ENCODE results near the gene TPSD1.
"Not testable (repeated sequence)": the region's sequence is repeated elsewhere in the genome, so short reads cannot be mapped to it uniquely, and the experiment has no call there.

Gene TPSD1

DNA sequence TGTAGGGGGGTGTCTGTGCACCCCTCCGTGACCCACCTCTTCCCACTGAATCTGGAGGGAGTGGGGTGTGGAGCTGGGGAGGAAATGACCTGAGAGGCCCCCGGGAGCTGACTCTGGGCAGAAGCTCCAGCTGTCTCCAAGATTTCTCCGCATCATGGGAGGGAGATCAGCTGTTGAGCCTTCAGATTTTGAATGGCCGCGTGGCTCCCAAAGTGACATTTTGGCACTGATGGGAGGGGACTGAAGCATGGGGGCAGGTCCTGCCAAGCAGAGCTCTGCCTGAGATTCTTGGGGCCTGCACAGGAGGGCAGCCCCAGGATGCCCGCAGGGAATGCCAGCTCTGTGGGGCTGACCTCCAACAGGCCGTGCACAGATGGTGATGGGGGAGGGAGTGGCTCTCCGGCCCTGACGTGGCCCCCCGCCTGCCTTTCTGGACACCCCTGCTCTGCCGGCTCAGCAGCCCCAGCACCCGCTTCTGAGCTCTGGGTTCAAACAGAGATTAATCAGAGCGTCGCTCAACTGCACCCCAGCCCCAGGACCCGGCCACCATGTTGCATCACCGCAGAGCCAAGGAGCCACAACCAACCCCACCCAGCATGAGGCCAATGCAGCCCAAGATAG lies 28.2 kb downstream of the TPSD1 start:
- no peak for DNase-seq

DNA sequence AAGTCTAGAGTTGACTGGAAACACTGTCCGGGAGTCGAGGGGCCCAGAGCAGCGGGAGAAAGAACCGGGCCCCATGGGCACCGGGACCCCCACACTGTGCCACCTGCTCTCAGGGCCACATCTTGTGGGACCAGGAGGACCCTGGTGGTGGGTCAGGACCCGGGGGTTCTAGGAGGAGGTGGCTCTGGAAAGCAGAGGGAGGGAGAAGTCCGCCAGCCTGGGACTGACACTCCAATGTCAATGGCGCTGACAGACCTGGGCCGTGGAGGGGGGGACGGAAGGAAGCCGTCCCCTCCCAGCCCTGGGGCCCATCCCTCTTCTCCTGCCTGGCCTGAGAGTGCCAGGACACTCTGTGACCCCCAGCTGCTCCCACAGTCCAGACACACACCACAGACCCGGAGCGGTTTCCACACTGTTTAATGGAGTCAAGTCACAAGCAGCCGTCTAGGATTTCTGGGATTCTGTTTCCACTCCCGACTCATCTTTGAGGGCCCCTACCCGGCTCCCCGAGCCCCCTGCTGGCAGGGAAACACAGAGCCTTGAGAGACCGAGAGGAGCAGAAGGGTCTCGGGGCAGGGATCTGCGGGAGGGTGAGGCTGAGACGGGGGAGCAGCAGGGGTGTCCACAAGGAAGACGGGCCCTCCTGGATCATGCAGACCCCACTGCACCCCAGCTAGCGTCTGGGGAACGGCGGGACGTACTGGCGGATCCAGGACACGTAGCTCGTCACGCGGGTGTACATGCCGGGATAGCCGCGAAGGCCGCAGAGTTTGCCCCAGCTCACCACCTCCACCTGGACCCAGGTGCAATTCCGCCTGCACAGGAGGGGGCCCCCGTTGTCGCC lies 30.0 kb downstream of the TPSD1 start:
- no peak for DNase-seq

DNA sequence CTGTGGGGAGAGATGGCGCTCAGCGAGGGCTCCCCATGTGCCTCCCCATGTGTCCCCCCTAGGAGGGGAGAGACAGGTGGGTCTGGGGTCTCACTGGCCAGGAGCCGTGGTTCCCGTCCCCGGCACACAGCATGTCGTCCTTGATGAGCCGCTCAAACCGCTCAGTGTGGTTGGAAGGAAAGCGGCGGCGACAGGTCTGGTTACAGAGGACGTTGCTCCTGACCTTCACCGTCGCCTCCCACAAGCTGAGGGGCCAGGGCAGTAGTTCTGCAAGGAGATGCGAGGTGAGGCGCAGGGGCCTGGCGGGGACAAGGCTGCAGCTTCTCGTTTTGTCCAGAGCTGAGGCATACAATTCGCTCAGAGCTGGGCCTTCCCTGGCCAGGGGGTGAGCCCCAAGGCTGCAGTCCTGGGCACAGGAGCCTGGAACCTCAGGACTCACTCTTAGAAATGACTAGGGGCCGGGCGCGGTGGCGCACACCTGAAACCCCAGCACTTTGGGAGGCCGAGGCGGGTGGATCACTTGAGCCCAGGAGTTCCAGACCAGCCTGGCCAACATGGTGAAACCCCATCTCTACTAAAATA lies 30.7 kb downstream of the TPSD1 start:
- DNase-seq, result no peak

DNA sequence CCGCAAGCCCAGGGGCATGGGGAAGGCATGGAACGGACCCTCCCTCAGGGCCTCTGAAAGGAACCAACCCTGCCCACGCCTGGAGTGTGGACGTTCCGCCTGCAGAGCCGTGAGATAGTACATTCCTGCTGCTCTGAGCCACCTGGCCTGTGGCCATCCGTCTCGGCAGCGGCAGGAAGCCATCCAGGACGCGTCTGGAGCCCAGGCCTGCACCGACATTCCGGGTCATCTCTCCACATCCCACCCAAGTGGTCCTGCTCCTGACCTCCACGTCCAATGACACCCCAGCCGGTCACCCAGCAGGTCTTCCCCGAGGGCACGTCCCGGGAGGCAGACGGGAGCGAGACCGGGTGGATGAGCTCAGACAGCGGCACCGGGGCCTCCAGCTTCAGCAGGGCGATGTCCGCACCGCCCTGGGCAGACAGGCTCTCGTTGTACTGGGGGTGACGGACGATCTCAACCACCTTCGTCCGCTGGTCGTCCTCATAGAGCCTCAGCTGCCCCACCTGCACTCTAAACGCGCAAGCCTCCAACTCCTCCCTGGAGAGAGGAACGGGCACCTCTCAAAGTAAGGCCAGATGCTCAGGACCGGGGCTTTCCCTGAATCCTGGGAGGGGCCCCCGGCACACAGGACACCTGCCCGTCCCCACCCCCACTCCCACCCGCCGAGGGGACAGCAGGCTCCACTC lies 32.3 kb downstream of the TPSD1 start:
- no peak for DNase-seq

DNA sequence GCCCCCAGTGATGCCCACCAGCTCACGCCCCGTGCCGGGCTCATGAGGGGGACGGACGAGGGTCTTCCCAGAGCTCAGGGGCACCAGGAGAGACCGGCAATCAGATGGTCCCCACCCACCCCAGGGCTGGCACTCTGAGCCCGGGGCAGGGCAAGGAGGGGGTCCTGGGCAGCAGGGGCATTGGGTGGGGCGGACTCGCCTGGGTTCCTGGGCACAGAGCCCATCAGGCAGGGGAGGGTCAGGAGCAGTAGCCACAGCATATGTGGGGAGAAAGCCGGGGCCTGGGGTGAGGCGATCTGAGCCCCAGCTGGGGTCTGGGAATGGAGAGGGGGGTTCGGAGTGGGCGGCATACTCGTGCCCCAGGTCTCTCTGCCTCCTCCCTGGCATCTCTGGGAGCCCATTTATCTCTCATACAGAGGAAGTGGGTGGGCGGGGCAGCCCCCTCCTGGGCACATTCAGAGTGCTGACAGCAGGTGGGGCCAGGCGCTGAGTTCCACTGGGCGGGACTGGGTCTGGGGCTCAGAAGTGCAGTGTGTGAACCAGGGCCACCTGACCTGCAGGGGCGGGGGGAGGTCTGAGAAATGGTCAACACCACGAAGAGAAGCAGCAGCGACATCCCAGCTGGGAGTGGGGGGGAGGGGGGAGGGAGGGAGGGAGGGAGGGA lies 33.1 kb downstream of the TPSD1 start:
- DNase-seq, result no peak

DNA sequence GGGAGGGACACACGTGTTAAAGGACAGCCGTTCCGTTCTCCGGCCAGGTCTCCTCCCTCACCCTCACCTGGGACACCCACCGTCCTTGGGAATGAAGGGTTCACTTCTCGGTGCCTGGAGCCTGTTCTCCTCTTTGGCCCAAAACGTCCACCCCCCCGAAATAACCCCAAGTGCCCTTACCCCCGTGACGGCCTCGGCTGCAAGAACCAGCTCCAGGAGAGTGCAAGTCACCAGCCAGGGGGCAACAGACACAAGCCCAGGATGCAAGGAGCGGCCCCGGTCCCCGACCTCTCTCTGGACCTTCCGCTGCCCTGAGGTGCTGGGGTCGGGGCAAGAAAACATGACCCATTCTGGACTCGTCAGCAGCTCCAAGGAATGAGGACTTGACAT lies 33.6 kb downstream of the TPSD1 start:
- DNase-seq, result no peak

DNA sequence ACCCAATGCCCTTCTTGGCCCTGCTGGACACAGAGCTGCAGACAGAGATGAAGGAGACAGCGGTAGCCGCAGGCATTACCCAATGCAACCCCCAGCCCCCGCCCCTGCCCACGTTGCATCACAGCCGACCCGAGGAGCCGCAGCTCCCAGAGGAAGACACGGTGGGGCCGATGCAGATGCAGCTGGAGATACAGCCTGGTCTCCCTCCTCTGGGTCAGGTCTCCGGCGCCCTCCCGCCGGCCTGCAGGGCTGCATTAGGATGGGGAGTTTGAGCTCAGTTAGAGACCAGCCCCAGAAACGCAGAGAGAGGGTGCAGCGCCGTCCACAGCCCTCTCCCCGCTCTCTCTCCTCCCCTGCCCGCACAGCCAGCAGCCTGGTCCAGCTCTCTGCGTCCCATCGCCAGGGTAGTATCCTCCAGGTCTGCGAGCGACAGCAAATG lies 34.2 kb downstream of the TPSD1 start:
- DNase-seq, result no peak

DNA sequence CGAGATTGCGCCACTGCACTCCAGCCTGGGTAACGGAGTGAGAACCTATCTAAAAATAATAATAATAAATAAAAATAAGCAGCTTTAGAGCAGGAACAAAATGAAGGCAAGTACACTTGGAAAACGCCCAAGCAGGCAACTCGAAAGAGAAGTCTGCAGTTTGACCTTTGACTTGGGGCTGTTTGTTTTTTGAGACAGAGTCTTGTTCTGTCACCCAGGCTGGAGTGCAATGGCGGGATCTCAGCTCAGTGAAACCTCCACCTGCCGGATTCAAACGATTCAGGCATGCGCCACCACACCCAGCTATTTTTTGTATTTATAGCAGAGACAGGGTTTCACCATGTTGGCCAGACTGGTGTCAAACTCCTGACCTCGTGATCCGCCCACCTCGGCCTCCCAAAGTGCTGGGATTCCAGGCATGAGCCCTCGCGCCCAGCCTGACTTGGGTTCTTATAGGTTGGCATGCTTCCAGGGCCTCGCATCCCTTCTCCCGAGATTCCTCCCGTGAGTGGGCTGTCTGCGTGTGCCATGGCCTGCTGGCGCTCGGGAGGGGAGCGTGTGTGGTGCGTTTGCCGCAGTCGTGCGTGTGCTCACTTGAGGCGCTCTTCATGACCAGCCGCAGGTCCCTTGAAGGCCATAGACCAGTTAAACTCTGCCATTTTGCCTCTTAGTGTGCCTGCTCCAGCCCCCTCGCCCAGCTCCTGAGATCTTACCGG lies 35.1 kb downstream of the TPSD1 start:
- no peak for DNase-seq

DNA sequence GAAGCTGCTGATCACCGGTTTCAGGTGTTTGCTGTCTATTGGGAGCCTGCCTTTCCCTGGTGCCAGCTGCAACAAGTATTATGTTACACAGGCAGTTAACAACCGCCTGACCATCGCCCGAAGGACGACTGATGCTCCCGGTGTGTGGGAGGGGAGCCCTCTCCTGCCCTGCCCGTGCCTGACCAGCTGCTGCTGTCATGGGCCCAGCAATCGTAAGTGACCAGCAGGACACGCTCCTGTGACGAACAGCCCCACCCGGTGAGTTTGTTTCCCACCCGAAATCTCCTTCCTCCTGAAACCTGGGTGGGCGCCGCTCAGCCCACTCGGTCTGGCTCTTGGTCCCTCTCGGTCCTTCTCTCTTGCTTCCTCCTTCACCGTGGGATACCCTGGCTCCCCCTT lies 35.7 kb downstream of the TPSD1 start:
- DNase-seq, result no peak

DNA sequence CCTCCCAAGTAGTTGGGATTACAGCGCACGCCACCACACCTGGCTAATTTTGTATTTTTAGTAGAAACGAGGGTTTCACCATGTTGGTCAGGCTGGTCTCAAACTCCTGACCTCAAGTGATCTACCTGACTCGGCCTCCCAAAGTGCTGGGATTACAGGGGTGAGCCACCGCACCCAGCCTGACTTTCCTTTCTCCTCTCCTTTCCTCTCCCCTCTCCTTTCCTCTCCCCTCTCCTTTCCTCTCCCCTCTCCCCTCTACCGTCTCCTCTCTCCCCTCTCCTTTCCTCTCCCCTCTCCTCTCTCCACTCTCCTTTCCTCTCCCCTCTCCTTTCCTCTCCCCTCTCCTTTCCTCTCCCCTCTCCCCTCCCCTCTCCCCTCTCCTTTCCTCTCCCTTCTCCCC lies 36.3 kb downstream of the TPSD1 start:
- not testable (repeated sequence) for DNase-seq

DNA sequence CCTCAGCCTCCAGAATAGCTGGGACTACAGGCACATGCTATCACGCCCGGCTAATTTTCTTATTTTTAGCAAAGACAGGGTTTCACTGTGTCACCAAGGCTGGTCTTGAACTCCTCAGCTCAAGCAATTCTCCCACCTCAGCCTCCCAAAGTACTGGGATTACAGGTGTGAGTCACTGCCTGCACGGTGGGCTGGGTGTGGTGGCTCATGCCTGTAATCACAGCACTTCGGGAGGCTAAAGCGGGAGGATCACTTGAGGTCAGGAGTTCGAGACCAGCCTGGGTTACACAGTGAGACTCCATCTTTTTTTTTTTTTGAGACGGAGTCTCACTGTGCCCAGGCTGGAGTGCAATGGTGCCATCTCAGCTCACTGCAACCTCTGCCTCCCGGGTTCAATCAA lies 36.9 kb downstream of the TPSD1 start:
- DNase-seq, result not testable (repeated sequence)

DNA sequence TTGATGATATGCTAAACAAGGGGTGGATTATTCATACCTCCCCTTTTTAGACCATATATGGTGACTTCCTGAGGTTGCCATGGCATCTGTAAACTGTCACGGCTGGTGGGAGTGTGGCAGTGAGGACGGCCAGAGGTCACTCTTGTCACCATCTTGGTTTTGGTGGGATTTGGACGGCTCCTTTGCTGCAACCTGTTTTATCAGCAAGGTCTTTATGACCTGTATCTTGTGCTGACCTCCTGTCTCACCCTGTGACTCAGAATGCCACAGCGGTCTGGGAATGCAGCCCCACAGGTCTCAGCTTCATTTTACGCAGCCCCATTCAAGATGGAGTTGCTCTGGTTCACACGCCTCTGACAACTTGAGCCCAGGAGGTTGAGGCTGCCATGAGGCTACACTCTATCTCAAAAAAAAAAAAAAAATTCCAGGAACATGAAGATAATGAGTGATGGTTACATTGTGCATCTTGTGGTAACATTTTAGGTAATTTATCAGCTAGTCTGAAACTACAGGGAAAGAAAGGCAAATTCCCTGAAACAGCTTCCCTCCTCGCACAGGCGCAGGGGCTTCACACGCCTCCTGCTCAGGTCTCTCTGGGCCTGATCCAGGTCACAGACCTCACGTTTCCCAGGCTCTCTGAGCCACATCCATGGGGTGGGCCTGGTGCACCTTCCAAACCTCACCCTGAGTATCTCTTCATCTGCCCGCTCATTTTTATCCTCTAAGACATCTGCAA lies 38.2 kb downstream of the TPSD1 start:
- DNase-seq, result no peak

DNA sequence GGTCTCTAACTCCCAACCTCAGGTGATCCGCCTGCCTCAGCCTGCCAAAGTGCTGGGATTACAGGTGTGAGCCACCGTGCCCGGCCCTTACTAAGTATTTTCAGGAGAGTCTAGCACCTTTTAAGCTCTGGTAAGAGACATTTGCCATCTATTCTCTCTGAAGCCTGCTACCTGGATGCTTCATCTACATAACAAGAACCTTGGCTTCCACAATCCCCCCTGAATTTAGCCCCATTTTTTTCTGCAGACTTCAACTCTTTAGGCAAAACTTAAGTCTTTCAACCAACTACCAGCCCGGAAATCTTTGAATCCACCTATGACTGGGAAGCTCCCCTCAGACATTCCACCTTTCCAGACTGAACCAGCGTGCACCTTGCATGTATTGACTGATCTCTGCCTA lies 39.6 kb downstream of the TPSD1 start:
- DNase-seq, result no peak

DNA sequence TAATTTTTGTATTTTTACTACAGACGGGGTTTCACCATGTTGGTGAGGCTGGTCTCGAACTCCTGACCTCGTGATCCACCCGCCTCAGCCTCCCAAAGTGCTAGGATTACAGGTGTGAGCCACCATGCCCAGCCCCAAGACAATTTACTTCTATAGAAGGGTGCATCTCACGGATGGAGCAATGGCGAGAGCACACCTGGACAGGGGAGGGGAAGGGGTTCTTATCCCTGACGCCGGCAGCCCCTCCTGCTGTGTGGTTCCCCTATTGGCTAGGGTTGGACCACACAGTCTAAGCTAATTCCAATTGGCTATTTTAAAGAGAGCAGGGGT lies 40.8 kb downstream of the TPSD1 start:
- not testable (repeated sequence) for DNase-seq

DNA sequence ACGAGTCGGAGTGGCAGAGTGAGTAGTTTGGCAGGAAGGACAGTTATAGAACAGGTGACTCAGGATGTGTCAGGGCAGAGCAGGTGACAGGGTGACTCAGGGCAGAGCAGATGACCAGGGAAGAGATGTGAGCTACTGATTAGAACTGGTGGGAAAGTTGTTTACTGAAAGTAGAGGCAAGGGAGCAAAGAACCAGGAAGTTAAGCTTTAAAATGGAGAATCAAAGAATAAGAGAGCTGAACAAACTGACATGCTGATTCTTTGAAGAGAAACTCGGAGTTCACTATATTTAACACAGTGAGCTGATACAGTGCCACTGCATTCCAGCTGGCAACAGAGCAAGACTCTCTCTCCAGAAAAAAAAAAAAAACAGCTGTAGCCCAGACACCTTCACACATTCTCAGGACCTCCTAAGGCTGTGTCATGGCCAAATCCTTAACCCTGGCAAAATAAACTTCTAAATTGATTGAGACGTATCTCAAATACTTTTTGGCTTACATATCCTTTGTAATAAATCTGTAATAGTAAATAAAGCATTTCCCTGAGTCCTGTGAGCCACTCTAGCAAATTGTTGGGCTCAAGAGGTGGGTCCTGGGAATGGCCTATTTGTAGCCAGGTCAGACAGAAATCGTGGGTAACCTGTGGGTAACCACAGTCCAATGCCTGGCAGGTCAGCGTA lies 41.3 kb downstream of the TPSD1 start:
- DNase-seq, result no peak

DNA sequence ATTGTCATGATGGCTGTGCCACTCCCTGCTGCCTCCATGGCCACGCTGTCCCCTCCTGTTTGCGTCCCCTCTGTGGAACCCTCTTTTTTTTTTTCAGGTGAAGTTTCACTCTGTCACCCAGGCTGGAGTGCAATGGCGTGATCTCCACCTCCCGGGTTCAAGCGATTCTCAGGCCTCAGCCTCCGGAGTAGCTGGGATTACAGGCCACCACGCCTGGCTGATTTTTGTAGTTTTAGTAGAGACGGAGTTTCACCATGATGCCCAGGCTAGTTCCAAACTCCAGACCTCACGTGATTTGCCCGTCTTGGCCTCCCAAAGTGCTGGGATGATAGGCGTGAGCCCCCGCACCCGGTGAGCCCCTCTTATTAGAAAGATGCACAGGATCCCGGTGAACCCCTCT lies 42.5 kb downstream of the TPSD1 start:
- DNase-seq, result no peak

DNA sequence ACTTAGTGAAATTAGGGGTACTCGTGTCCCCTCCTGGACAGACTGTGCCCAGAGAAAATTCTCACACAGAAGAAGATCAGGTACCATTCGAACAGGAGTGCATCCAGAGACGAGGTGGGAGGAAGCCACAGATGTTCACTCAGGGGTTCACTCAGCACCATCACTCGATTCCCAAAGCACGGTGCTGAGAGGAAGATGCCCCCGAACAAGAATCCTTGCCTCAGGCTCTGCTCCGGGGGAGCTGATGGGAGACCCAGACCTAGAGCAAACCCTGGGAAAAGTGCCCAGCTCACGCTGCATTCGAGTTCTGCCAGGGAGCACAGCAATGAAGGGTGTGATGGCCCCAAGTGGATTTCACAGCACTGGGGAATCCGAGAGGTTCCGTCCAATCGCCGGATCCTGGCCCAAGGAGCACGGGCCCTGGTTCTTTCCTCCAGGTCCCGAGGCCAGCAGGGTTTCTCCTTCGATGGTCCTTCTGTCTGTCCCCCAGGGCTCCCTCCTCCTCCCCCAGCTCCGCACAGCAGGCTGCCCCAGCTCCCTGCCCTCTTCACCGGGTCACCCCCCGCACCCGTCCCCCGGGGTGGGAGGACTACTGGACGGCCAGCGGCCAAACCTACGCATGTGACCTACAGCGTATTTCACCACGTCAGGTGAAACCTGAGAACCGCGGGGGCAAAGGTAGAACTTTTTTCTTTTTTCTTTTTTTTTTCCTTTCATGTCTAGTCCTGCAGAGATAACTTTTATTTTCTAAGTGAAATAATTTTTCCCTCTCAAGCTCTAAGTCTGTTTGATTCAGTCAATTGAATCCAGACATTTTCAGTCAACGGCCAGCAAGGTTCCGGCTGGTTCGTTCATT lies 43.4 kb downstream of the TPSD1 start:
- no peak for DNase-seq

DNA sequence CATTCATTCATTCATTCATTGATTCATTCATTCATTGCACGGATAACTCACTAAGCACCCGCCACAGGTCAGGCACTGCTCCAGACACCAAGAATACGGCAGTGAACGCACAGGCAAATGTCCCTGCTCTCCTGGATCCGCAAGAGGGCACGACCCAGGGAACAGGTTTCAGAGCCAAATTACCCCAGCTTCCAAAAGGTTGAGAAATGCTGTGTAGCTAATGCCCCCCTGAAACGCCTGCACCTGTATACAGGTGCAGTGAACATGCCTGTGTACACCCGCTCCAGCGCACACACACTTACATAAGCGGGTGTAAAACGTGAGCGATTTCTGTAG lies 44.0 kb downstream of the TPSD1 start:
- DNase-seq, result no peak

DNA sequence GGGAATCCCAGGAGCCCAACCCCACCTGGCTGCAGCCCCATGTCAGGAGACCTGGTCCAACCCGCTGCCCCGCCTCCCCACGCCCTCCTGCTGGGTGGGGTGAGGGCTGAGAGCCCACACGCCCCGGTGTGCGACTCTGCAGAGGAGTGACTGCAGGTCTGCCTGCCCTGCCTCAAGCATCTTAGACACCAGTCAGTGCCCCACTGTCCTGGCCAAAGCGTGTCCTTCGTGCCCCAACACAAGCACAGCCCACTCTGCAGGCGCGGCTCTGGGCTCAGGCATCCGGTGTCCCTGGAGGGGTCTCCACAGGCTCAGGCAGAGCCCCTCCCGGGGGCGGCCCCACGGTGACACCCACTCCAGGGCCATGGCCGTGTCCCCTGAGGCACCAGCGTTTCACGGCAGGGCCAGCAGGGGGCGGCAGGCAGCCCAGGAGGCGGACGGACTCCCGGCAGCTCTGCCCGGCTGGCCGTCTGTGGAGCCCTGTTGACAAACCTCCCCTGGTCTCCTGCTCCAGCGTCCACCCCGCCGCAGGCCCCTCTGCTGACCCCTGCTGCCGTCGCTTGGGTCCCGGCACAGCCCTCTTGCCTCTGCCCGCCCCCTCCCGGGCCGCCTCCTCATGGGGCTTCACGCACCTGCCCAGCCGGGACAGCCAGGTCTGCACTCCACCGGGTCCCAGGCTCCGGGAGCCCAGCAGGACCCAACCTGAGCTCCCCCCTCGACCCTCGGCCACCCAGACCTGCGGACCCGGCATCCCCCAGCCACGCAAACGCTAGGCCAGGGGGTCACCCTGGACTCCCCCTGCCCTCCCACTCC lies 45.0 kb downstream of the TPSD1 start:
- DNase-seq, result peak; percentile 90

All from activated effector memory CD4-positive, alpha-beta T cell treated with anti-CD3 and anti-CD28 coated beads, Interleukin-2, amount 50 U/mL, for 16 hours (primary cell).